PC-3 (cell line): Measurements from ENCODE around the gene PNP.

Experiments used
- EZH2 ChIP-seq: fragments of 300-600 bp; sonication (generic); IDR thresholded peaks from one replicate; pipeline ENCODE4 v1.6.1; 2017; ENCODE audit warnings: antibody characterized with exemption, mild to moderate bottlenecking, low read length; ENCODE audit not compliant: unreplicated experiment
- EZH2phosphoT487 ChIP-seq: fragments of 300-600 bp; sonication (generic); IDR thresholded peaks from 2 replicates; pipeline ENCODE4 v1.6.1; 2018; ENCODE audit warnings: mild to moderate bottlenecking, antibody characterized with exemption, low read length, borderline replicate concordance
- TF ChIP-seq, protein P1 (sequence below): fragments of 300-600 bp; sonication (generic); conservative IDR thresholded peaks from 2 replicates; pipeline ENCODE4 v1.5.1; 2017; ENCODE audit warnings: antibody characterized with exemption, low read depth, mild to moderate bottlenecking, low read length

DNA sequence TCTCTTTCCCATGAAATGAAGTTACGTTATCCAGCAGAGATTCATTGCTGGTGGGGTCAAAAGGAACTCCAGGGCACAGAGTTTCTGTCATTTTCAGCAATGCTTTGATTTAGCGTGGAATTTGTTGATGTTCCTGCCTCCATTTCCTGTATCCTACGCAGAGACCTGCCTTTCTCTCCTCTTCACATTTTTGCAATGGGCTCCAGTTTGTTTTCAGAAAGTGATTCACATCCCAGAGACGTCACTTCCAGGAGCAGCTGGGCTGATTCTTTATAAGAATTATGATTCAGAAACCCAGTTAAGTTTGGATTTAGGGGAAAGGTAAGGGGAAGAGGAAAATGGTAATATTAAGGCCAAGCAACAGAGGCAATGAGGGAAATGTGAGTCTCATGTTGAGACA, 47.7 kb downstream of the PNP start:
- TF ChIP-seq, protein P1, sequence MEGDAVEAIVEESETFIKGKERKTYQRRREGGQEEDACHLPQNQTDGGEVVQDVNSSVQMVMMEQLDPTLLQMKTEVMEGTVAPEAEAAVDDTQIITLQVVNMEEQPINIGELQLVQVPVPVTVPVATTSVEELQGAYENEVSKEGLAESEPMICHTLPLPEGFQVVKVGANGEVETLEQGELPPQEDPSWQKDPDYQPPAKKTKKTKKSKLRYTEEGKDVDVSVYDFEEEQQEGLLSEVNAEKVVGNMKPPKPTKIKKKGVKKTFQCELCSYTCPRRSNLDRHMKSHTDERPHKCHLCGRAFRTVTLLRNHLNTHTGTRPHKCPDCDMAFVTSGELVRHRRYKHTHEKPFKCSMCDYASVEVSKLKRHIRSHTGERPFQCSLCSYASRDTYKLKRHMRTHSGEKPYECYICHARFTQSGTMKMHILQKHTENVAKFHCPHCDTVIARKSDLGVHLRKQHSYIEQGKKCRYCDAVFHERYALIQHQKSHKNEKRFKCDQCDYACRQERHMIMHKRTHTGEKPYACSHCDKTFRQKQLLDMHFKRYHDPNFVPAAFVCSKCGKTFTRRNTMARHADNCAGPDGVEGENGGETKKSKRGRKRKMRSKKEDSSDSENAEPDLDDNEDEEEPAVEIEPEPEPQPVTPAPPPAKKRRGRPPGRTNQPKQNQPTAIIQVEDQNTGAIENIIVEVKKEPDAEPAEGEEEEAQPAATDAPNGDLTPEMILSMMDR = no peak
- TF ChIP-seq EZH2 (no peak), EZH2phosphoT487 (no peak)
